GM12875 (cell line): ENCODE data around the gene SSC5D.

Experiments used
- H3K4me3 ChIP-seq: one replicate; pipeline ENCODE4 v1.5.1; 2011; ENCODE audit warnings: low read depth, low read length, control low read depth
- CTCF ChIP-seq: IDR thresholded peaks from 2 replicates; pipeline ENCODE4 v1.5.1; 2011; ENCODE audit warnings: low read depth, mild to moderate bottlenecking, control low read depth, inconsistent platforms, low read length, moderate library complexity, borderline replicate concordance; ENCODE audit not compliant: insufficient read depth

Gene SSC5D

GRCh38 chr19:55482156-55482961 lies 5.9 kb upstream of the SSC5D start:
- no peak overlapping the region for H3K4me3 ChIP-seq
- no peak for TF ChIP-seq CTCF

DNA sequence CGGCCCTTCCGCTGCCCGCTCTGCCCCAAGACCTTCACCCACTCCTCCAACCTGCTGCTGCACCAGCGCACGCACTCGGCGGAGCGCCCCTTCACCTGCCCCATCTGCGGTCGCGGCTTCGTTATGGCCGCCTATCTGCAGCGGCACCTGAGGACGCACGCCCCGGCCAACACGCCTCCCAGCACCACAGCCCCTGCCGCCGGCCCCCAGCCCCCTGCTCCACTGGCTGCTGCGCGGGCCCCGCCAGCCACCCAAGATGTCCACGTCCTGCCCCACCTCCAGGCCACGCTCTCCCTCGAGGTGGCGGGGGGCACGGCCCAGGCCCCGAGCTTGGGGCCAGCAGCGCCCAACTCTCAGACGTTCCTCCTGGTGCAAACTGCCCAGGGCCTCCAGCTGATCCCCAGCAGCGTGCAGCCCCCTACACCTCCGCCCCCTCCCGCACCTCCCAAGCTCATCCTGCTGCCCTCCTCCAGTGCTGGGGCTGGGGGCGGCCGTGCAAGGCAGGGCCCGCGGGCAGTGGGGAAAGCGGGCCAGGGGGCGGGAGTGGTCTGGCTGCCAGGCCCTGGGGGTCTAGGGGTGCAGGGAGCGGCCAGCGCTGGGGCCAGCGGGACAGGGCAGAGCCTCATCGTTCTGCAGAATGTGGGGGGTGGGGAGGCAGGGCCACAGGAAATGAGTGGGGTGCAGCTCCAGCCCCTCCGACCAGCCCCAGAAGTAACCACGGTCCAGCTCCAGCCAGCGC lies 5.1 kb upstream of the SSC5D start:
- no peak for TF ChIP-seq CTCF
- H3K4me3 ChIP-seq, result no peak overlapping the region

- TF ChIP-seq CTCF, result no peak
- H3K4me3 ChIP-seq, result peak overlapping the region; percentile 85
Observed at GRCh38 chr19:55483706-55484592, 4.3 kb upstream of the SSC5D start.

DNA sequence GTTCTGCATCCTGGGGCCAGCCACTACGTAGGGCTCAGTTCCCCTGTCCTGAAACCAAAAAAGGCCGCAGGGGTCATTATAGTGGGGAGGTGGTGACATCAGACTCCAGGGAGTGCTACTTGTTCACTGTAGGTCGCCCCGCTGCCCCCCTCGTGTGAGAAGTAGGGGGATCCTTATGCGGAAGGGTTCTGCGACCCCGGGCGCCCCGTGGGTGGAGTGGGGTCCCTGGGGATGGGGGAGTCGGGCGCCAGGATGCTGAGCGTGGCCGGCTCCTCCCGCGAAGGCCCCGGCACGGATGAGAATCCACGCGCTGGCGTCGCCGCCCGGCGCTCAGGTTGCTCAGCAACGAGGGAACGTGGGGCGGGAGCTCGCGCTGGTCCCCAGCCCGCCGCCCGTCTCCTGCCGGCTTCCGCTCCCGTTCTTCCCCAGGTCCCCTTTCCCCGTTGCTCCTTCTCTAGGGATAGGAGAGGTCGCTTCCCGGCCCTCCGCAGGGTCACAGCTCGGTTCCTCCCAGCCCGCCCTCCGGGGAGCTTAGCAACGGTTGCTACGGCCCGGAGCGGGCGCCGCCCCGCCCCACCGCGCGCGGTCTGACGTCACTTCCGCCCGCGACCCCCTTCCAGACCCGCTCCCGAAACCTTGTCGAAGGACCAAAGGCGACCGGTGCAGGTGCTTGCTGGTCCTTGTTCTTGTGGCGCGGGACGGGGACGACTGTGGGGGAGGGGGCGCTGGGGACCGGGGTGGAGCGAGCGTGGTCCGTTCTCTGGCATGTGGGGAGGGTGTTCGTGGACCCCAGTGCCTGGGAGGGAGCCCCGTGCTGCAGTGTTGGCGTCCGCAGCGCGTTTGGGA lies 3.4 kb upstream of the SSC5D start, which contains the start of gene NAT14:
NAT14 (plus strand) TSS at position 596 of the 846 bp plus-strand sequence. CDS start 521 bp downstream, outside the sequence.
- no peak for TF ChIP-seq CTCF
- H3K4me3 ChIP-seq, result peak within 1 kb of the TSS; percentile 85

DNA sequence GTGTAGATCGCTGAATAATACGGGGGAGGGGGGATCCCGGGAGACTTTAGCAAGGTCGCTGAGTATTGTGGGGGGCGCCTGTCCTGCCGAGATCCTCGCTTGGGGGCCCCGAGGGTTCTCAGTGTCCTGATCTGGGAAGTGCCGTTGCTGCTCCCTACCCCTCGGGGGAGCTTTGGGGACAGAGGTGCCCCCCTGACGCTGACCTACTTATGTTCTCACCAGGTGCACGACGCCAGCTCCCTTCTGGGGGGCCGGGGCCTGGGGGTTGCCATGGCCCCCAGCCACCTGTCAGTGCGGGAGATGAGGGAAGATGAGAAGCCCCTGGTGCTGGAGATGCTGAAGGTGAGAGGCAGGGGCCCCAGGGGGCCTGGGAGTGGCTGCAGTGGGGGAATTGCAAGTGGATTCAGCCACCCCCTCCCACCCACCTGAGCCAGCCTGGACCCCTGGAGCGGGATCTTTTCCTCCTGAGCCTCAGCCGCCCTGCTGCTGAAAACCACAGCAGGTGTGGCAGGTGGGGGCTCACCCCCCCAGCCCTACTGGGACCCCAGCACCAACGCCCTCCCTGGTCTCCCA lies 2.7 kb upstream of the SSC5D start:
- no peak for TF ChIP-seq CTCF
- peak overlapping the region; percentile 85 for H3K4me3 ChIP-seq
